HCT116 (cell line): ENCODE measurements around the gene MMEL1. TPM values are rescaled to one million over a fixed set of nuclear protein-coding genes. Genes with fewer than 3 reads are reported as not detected.

Source experiments
- ATAC-seq: fragments of 200-7000 bp; cut with Tn5 transposase; 2 replicates; pipeline ENCODE4 v1.9.1; 2020; ENCODE audit warnings: mild to moderate bottlenecking, moderate library complexity
- BruUV-seq: library from RNA; stranded (reverse); fragments of 400-500 nt; replicated peaks from 2 replicates; lab custom pipeline; 2021; lab: Mats Ljungman, UMichigan
- CTCF ChIA-PET: fragments of 300-600 bp; sonication (Branson Sonifier 250); formaldehyde crosslinking; loops from one replicate; lab custom pipeline; 2021; ENCODE audit warnings: antibody characterized with exemption; lab: Charles Lee
- POLR2A ChIA-PET: fragments of 300-600, 350-600 bp; sonication (Branson Sonifier 250); formaldehyde crosslinking; loops from one replicate; lab custom pipeline; 2021; ENCODE audit warnings: antibody characterized with exemption; lab: Charles Lee
- RAD21 ChIA-PET, 2 experiments: fragments of 300-600 bp; sonication (Branson Sonifier 250); formaldehyde crosslinking; loops; one replicate each; lab custom pipeline; 2023; ENCODE audit warnings: low total read pairs in 2 of 2; ENCODE audit not compliant: uncharacterized antibody in 2 of 2, unreplicated experiment in 2 of 2, low non-redundant PET in 1 of 2; lab: Charles Lee
- DNase-seq: peaks from one replicate; pipeline ENCODE4 v3.0.0-alpha.2; 2010; ENCODE audit warnings: low read depth, low spot score
- H2AFZ ChIP-seq: fragments of 200-600 bp; shearing (Covaris generic), sonication (generic); 2 replicates; pipeline ENCODE4 v1.6.1; 2017; ENCODE audit warnings: low read depth, mixed run types, mixed read lengths, antibody characterized with exemption, low read length; ENCODE audit not compliant: poor library complexity, severe bottlenecking
- H3K27ac ChIP-seq: 2 replicates; pipeline ENCODE4 v1.5.1; 2012; ENCODE audit warnings: low read depth, low read length
- H3K27me3 ChIP-seq: fragments of 200-600 bp; sonication (generic); 2 replicates; pipeline ENCODE4 v1.6.1; 2016; ENCODE audit warnings: mixed run types, low read length, mixed read lengths; ENCODE audit not compliant: insufficient read depth
- H3K36me3 ChIP-seq, 2 experiments: fragments of 200-500 bp in 1 of 2; fragments of 200-600 bp in 1 of 2; sonication (Bioruptor generic) in 1 of 2; sonication (generic) in 1 of 2; 2 replicates each; pipeline versions ENCODE4 v1.5.1 to v1.6.1; 2014 to 2016; ENCODE audit warnings: low read length in 2 of 2, inconsistent platforms in 1 of 2, mixed read lengths in 1 of 2, mixed run types in 1 of 2; ENCODE audit not compliant: insufficient read depth in 2 of 2, control insufficient read depth in 1 of 2
- H3K4me1 ChIP-seq, 2 experiments: fragments of 200-600 bp in 1 of 2; sonication (generic) in 1 of 2; 2 replicates each; pipeline versions ENCODE4 v1.5.1 to v1.6.1; 2012 to 2017; ENCODE audit warnings: low read length in 2 of 2, inconsistent platforms in 1 of 2, mild to moderate bottlenecking in 1 of 2, mixed read lengths in 1 of 2, mixed run types in 1 of 2, moderate library complexity in 1 of 2; ENCODE audit not compliant: insufficient read depth in 2 of 2, control insufficient read depth in 1 of 2
- H3K4me2 ChIP-seq: fragments of 200-600 bp; sonication (generic); 2 replicates; pipeline ENCODE4 v1.6.1; 2017; ENCODE audit warnings: mixed run types, low read length, mixed read lengths
- H3K4me3 ChIP-seq, 2 experiments: fragments of 200-600 bp in 1 of 2; sonication (generic) in 1 of 2; replicated peaks in 1 of 2; 2 replicates each; pipeline ENCODE4 v1.5.1; 2011 to 2016; ENCODE audit warnings: low read length in 2 of 2, control low read depth in 1 of 2, low read depth in 1 of 2, mild to moderate bottlenecking in 1 of 2, mixed read lengths in 1 of 2, mixed run types in 1 of 2
- H3K79me2 ChIP-seq: fragments of 200-600 bp; sonication (generic); 2 replicates; pipeline ENCODE4 v1.6.1; 2017; ENCODE audit warnings: mild to moderate bottlenecking, mixed run types, low read length, moderate library complexity, mixed read lengths; ENCODE audit not compliant: insufficient read depth
- H3K9ac ChIP-seq: fragments of 200-600 bp; sonication (generic); 2 replicates; pipeline ENCODE4 v1.6.1; 2016; ENCODE audit warnings: low read length, mixed read lengths
- H3K9me2 ChIP-seq: fragments of 200-600 bp; sonication (generic), shearing (Covaris generic); 2 replicates; pipeline ENCODE4 v1.6.1; 2017; ENCODE audit warnings: mixed run types, mild to moderate bottlenecking, moderate library complexity; ENCODE audit not compliant: insufficient read depth
- H3K9me3 ChIP-seq, 2 experiments: fragments of 200-500 bp in 1 of 2; fragments of 200-600 bp in 1 of 2; sonication (Bioruptor generic) in 1 of 2; sonication (generic) in 1 of 2; 2 replicates each; pipeline ENCODE4 v1.6.1; 2014 to 2017; ENCODE audit warnings: low read length in 2 of 2, mixed read lengths in 2 of 2, inconsistent platforms in 1 of 2, low read depth in 1 of 2, mild to moderate bottlenecking in 1 of 2, mixed run types in 1 of 2, moderate library complexity in 1 of 2; ENCODE audit not compliant: control insufficient read depth in 1 of 2, insufficient read depth in 1 of 2
- H4K20me1 ChIP-seq: fragments of 200-600 bp; sonication (generic), shearing (Covaris generic); 2 replicates; pipeline ENCODE4 v1.6.1; 2017; ENCODE audit warnings: mixed run types, mild to moderate bottlenecking, moderate library complexity; ENCODE audit not compliant: insufficient read depth
- ELF1 ChIP-seq: IDR thresholded peaks from 2 replicates; pipeline ENCODE4 v1.6.1; 2012; ENCODE audit warnings: low read depth, borderline replicate concordance
- EZH2 ChIP-seq: fragments of 200-600 bp; sonication (generic); IDR thresholded peaks from 2 replicates; pipeline ENCODE4 v1.6.1; 2017; ENCODE audit warnings: antibody characterized with exemption, mixed run types
- FOSL1 ChIP-seq: IDR thresholded peaks from 2 replicates; pipeline ENCODE4 v1.6.1; 2012; ENCODE audit warnings: low read depth
- MAX ChIP-seq: IDR thresholded peaks from 2 replicates; pipeline ENCODE4 v1.6.1; 2012
- SIN3A ChIP-seq: IDR thresholded peaks from 2 replicates; pipeline ENCODE4 v1.6.1; 2012; ENCODE audit warnings: low read depth
- ZFX ChIP-seq: fragments of 450-650 bp; IDR thresholded peaks from 2 replicates; pipeline ENCODE4 v1.6.1; 2017
- intact Hi-C: fragments of 100-400 bp; cut with micrococcal nuclease; formaldehyde crosslinking; loops from 2 replicates; pipeline ENCODE4 v1.10.0; 2022
- total RNA-seq: library from RNA; stranded (reverse); gene quantifications from one replicate; pipeline ENCODE4 v1.2.1, GENCODE V29; 2021; ENCODE audit not compliant: unreplicated experiment

The MMEL1 gene
- total RNA-seq, 1 experiment from 2014 or later, result 2.7 TPM

GRCh38 chr1:2573250-2573920, 59.4 kb downstream of the MMEL1 start:
- H2AFZ ChIP-seq, result no peak overlapping the region
- no peaks in the 10 kb centered on the region for H4K20me1 ChIP-seq
- no peak for TF ChIP-seq SIN3A
- TF ChIP-seq MAX, result no peak
- POLR2A ChIA-PET, result no interaction called here
- H3K27me3 ChIP-seq, result no peaks in the 10 kb centered on the region
- H3K27ac ChIP-seq, result no peak overlapping the region
- H3K9ac ChIP-seq, result no peak overlapping the region
- H3K4me1 ChIP-seq, result peaks cover 6 to 7% of the 10 kb centered on the region in 2 experiments; a peak in 3 of 4 replicates
- no peaks in the 10 kb centered on the region for H3K79me2 ChIP-seq
- no TSS peak for BruUV-seq
- CTCF ChIA-PET, result no interaction called here
- no peak overlapping the region for H3K4me2 ChIP-seq
- H3K36me3 ChIP-seq, result no peaks in the 10 kb centered on the region
- H3K9me2 ChIP-seq, result no peaks in the 10 kb centered on the region
- DNase-seq, result no peak
- intact Hi-C loops, result no loop called here
- RAD21 ChIA-PET, result no interaction called here
- no peak for ATAC-seq
- H3K4me3 ChIP-seq, result no peak overlapping the region
- H3K9me3 ChIP-seq, result no peaks in the 10 kb centered on the region; a peak in 1 of 4 replicates

- intact Hi-C loops, result no loop called here
- Histone ChIP-seq H3K9ac (no peak overlapping the region), H3K9me2 (no peaks in the 10 kb centered on the region), H3K36me3 (no peaks in the 10 kb centered on the region), H3K27ac (no peak overlapping the region), H3K9me3 (no peaks in the 10 kb centered on the region; a peak in 1 of 4 replicates), H3K4me3 (no peak overlapping the region), H4K20me1 (no peaks in the 10 kb centered on the region), H3K27me3 (no peaks in the 10 kb centered on the region), H3K4me1 (no peaks in the 10 kb centered on the region), H3K79me2 (no peaks in the 10 kb centered on the region), H3K4me2 (no peak overlapping the region), H2AFZ (no peak overlapping the region)
- ATAC-seq, result no peak
- ChIA-PET POLR2A (no interaction called here), CTCF (interaction anchor here (0.9 kb wide), 1 partner anchor 8 kb away, joined by 3 read pairs; no protein-coding TSS in a partner anchor), RAD21 (no interaction called here)
- no TSS peak for BruUV-seq
- no peak for DNase-seq
- TF ChIP-seq FOSL1, result no peak
- TF ChIP-seq EZH2, result no peak
- no peak for TF ChIP-seq ELF1
- TF ChIP-seq ZFX, result no peak
Observed at GRCh38 chr1:2571348-2571747, 61.5 kb downstream of the MMEL1 start.
